Trophoblast cell (in vitro differentiated cells and primary cell): ENCODE results near the gene EIF2S2. TPM values are rescaled to one million over a fixed set of nuclear protein-coding genes. Genes with fewer than 3 reads are reported as not detected.
"Not testable (repeated sequence)": the region's sequence is repeated elsewhere in the genome, so short reads cannot be mapped to it uniquely, and the experiment has no call there.

Experiments used
- DNase-seq, 2 donors: peaks; one replicate each; pipeline ENCODE4 v3.0.0-alpha.2; 2016
- H2AFZ ChIP-seq: 2 replicates; pipeline ENCODE4 v1.6.1; 2013; ENCODE audit warnings: low read length, moderate library complexity, mild to moderate bottlenecking; ENCODE audit not compliant: insufficient read depth, poor library complexity
- H2AK5ac ChIP-seq: 2 replicates; pipeline ENCODE4 v1.6.1; 2013; ENCODE audit warnings: mild to moderate bottlenecking, low read length
- H2BK120ac ChIP-seq: 2 replicates; pipeline ENCODE4 v1.6.1; 2013; ENCODE audit warnings: low read length, mild to moderate bottlenecking, moderate library complexity; ENCODE audit not compliant: insufficient read depth, poor library complexity
- H2BK12ac ChIP-seq: 2 replicates; pipeline ENCODE4 v1.6.1; 2013; ENCODE audit warnings: mild to moderate bottlenecking, low read length, moderate library complexity
- H2BK5ac ChIP-seq: 2 replicates; pipeline ENCODE4 v1.6.1; 2013; ENCODE audit warnings: low read length, low read depth, moderate library complexity, mild to moderate bottlenecking; ENCODE audit not compliant: poor library complexity
- H3K14ac ChIP-seq: 2 replicates; pipeline ENCODE4 v1.6.1; 2013; ENCODE audit warnings: mild to moderate bottlenecking, low read length
- H3K18ac ChIP-seq: 2 replicates; pipeline ENCODE4 v1.6.1; 2013; ENCODE audit warnings: mild to moderate bottlenecking, low read length
- H3K23ac ChIP-seq: 2 replicates; pipeline ENCODE4 v1.6.1; 2013; ENCODE audit warnings: low read length
- H3K27ac ChIP-seq: 2 replicates; pipeline ENCODE4 v1.5.1; 2013; ENCODE audit warnings: low read depth, mild to moderate bottlenecking, inconsistent platforms, low read length, moderate library complexity
- H3K27me3 ChIP-seq: 2 replicates; pipeline ENCODE4 v1.6.1; 2013; ENCODE audit warnings: inconsistent platforms, mild to moderate bottlenecking, low read length, moderate library complexity; ENCODE audit not compliant: insufficient read depth
- H3K36me3 ChIP-seq, 2 experiments: 1 replicate in 1 of 2; 2 replicates in 1 of 2; pipeline ENCODE4 v1.6.1; 2013; ENCODE audit warnings: low read length in 2 of 2, mild to moderate bottlenecking in 2 of 2, moderate library complexity in 1 of 2; ENCODE audit not compliant: insufficient read depth in 2 of 2, control insufficient read depth in 1 of 2
- H3K4ac ChIP-seq: 2 replicates; pipeline ENCODE4 v1.6.1; 2013; ENCODE audit warnings: low read depth, mild to moderate bottlenecking, low read length, moderate library complexity
- H3K4me1 ChIP-seq, 2 experiments: 1 replicate in 1 of 2; 2 replicates in 1 of 2; pipeline ENCODE4 v1.6.1; 2013; ENCODE audit warnings: low read length in 2 of 2, mild to moderate bottlenecking in 2 of 2, moderate library complexity in 1 of 2; ENCODE audit not compliant: insufficient read depth in 2 of 2, control insufficient read depth in 1 of 2
- H3K4me2 ChIP-seq: 2 replicates; pipeline ENCODE4 v1.6.1; 2013; ENCODE audit warnings: inconsistent platforms, mild to moderate bottlenecking, low read length, moderate library complexity
- H3K4me3 ChIP-seq: 2 replicates; pipeline ENCODE4 v1.5.1; 2013; ENCODE audit warnings: mild to moderate bottlenecking, low read depth, low read length, inconsistent platforms
- H3K79me1 ChIP-seq: one replicate; pipeline ENCODE4 v1.6.1; 2013; ENCODE audit warnings: low read length
- H3K79me2 ChIP-seq: 2 replicates; pipeline ENCODE4 v1.6.1; 2013; ENCODE audit warnings: low read length, mild to moderate bottlenecking; ENCODE audit not compliant: control insufficient read depth, insufficient read depth, poor library complexity
- H3K9ac ChIP-seq: 2 replicates; pipeline ENCODE4 v1.6.1; 2013; ENCODE audit warnings: mild to moderate bottlenecking, low read length
- H3K9me3 ChIP-seq: 2 replicates; pipeline ENCODE4 v1.6.1; 2013; ENCODE audit warnings: low read depth, mild to moderate bottlenecking, control low read depth, inconsistent platforms, low read length; ENCODE audit not compliant: insufficient read depth
- H4K12ac ChIP-seq: 2 replicates; pipeline ENCODE4 v1.6.1; 2013; ENCODE audit warnings: low read depth, mild to moderate bottlenecking, low read length, moderate library complexity
- H4K8ac ChIP-seq: 2 replicates; pipeline ENCODE4 v1.6.1; 2013; ENCODE audit warnings: low read depth, mild to moderate bottlenecking, low read length, moderate library complexity
- H4K91ac ChIP-seq: one replicate; pipeline ENCODE4 v1.6.1; 2013; ENCODE audit warnings: low read depth, mild to moderate bottlenecking, low read length, moderate library complexity
- WGBS: extraction: QIAGEN DNeasy Blood & Tissue Kit; methylation state at CpG from one replicate; pipeline ENCODE4 v1.1.7; 2013; ENCODE audit warnings: missing lambda C conversion rate; ENCODE audit not compliant: insufficient read length, insufficient coverage; ENCODE audit errors: extremely low coverage; 5-methylcytosine and 5-hydroxymethylcytosine counted together
- polyA plus RNA-seq: library from polyadenylated mRNA; stranded (reverse); fragments of 200-250 nt; gene quantifications from 2 replicates; pipeline ENCODE4 v1.2.3, GENCODE V29; 2013

The EIF2S2 gene, protein sequence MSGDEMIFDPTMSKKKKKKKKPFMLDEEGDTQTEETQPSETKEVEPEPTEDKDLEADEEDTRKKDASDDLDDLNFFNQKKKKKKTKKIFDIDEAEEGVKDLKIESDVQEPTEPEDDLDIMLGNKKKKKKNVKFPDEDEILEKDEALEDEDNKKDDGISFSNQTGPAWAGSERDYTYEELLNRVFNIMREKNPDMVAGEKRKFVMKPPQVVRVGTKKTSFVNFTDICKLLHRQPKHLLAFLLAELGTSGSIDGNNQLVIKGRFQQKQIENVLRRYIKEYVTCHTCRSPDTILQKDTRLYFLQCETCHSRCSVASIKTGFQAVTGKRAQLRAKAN
- polyA plus RNA-seq: 216 and 219 TPM in 2 replicates

DNA sequence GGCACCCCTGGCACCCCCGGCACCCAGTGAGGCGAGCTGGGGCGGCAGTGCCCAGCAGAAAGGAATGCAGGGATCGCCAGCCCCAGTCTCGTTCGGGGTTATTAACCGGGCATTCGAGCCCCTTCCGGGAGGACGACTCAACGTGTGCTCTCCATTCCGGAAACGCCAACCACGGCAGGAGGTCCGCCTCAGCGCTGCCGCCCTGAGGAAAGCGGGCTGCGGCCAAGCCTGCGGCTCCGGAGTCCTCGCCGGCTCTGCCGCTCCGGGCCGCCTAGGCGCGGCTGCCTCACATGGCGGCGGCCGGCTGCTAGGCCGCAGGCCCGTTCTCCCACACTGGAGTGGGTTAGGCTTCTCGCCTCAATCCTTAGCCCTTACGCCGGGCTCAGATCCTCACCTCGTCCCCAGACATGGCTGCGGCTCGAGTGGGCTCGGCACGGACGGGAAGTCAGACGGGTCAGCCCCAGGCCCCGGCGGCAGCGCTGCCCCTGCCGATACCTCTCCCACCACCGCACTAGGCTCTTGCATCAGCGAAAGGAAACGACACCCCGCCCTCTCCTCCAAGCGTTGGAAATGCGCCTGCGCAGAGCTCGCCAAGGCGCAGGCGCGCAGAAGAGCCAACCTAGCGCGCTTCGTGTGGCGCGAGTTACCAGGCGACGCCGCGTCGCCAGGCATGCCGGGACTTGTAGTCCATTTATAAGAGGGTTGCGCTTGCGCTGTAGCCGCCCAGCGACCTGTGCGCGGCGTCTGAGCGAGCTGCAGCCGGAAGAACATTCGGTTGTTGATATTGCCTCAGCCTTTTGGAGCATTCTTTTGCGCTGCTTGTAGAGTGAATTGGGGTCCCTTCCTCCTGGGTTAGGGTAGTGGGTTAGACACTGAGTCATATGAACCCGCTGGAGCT is at the start of gene EIF2S2:
TSS of gene EIF2S2 (minus strand) at position 542 of the 898 bp plus-strand sequence. CDS start at position 409, 133 bp downstream.
- peak within 1 kb of the TSS; percentile 100 for H3K9ac ChIP-seq
- peak within 1 kb of the TSS; percentile 86 for H3K4me2 ChIP-seq
- peak within 1 kb of the TSS; percentile 96 for H4K8ac ChIP-seq
- no peaks in the 10 kb centered on the region for H3K9me3 ChIP-seq
- H3K36me3 ChIP-seq: peaks cover 3 to 4% of the 10 kb centered on the region in 2 experiments
- H3K4ac ChIP-seq: peak within 1 kb of the TSS; percentile 99
- peak within 1 kb of the TSS; percentile 99 for H4K12ac ChIP-seq
- peak; percentile 100 for DNase-seq
- H2AFZ ChIP-seq: peak within 1 kb of the TSS; percentile 91
- peak within 1 kb of the TSS; percentile 95 for H3K18ac ChIP-seq
- no peak within 1 kb of the TSS for H2BK12ac ChIP-seq
- H2BK5ac ChIP-seq: peak within 1 kb of the TSS; percentile 98
- H3K27me3 ChIP-seq: no peaks in the 10 kb centered on the region
- peaks cover 14% of the 10 kb centered on the region for H3K79me1 ChIP-seq
- H2BK120ac ChIP-seq: peak within 1 kb of the TSS; percentile 96
- peak within 1 kb of the TSS; percentile 99 for H4K91ac ChIP-seq
- peaks cover 22% of the 10 kb centered on the region for H3K79me2 ChIP-seq
- H3K14ac ChIP-seq: peak within 1 kb of the TSS; percentile 99
- peak within 1 kb of the TSS; percentile 51 for H2AK5ac ChIP-seq
- H3K27ac ChIP-seq: peak within 1 kb of the TSS; percentile 96
- H3K4me3 ChIP-seq: peak within 1 kb of the TSS; percentile 98
- no CpG with 5 or more reads among the region's 81 CpGs for WGBS
- peak within 1 kb of the TSS; percentile 22 for H3K23ac ChIP-seq
- peaks cover 0 to 5% of the 10 kb centered on the region in 2 experiments for H3K4me1 ChIP-seq

DNA sequence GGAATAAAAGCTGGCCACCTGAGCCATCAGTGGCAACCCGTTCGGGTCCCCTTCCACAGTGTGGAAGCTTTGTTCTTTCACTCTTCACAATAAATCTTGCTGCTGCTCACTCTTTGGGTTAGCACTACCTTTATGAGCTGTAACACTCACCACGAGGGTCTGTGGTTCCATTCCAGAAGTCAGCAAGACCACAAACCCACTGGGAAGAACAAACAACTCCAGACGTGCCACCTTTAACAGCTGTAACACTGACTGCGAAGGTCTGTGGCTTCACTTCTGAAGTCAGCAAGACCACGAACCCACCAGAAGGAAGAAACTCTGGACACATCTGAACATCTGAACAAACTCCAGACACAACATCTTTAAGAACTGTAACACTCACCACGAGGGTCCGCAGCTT is 45.7 kb upstream of the EIF2S2 start:
- H2BK120ac ChIP-seq, H3K4me2 ChIP-seq, H3K9ac ChIP-seq, H3K9me3 ChIP-seq, H3K36me3 ChIP-seq, H3K79me2 ChIP-seq, H2AFZ ChIP-seq, H4K12ac ChIP-seq, H3K18ac ChIP-seq, H3K27me3 ChIP-seq, H3K4ac ChIP-seq, DNase-seq, H3K4me1 ChIP-seq, H3K27ac ChIP-seq, H3K14ac ChIP-seq, H3K4me3 ChIP-seq, H2AK5ac ChIP-seq, H2BK5ac ChIP-seq, H2BK12ac ChIP-seq, H4K91ac ChIP-seq, H3K79me1 ChIP-seq, H3K23ac ChIP-seq, H4K8ac ChIP-seq: not testable (repeated sequence)
- WGBS: no CpG with 5 or more reads among the region's 8 CpGs

DNA sequence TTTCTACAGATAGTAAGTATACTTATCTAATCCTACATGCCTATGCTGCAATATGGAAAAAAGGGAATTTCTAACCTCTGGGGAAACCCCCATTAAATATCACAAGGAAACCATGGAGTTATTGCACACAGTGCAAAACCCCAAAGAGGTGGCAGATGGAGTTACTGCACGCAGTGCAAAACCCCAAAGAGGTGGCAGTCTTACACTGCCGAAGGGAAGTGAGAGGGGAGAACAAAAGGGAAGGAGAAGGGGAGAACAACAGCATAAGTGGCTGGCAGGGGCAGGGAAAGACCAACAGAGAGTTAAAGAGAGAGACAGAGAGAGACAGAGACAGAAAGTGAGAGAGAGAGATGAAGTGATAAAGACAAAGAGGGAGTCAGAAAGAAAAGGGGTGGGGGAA is 43.8 kb upstream of the EIF2S2 start:
- H4K12ac ChIP-seq: no peak overlapping the region
- H3K9ac ChIP-seq: no peak overlapping the region
- H3K4ac ChIP-seq: no peak overlapping the region
- H3K4me1 ChIP-seq: peaks cover 2 to 4% of the 10 kb centered on the region in 2 experiments
- H3K27me3 ChIP-seq: no peaks in the 10 kb centered on the region
- no peak overlapping the region for H4K8ac ChIP-seq
- no peak overlapping the region for H3K14ac ChIP-seq
- no peaks in the 10 kb centered on the region for H3K79me1 ChIP-seq
- no peak overlapping the region for H3K4me2 ChIP-seq
- H2BK120ac ChIP-seq: no peak overlapping the region
- H3K4me3 ChIP-seq: no peak overlapping the region
- no peaks in the 10 kb centered on the region for H3K79me2 ChIP-seq
- H4K91ac ChIP-seq: no peak overlapping the region
- H3K18ac ChIP-seq: no peak overlapping the region
- no CpG with 5 or more reads among the region's 2 CpGs for WGBS
- H2BK5ac ChIP-seq: no peak overlapping the region
- DNase-seq: peak in 1 of 2 donors; percentile 19
- H2AFZ ChIP-seq: no peak overlapping the region
- H2BK12ac ChIP-seq: no peak overlapping the region
- H3K23ac ChIP-seq: no peak overlapping the region
- peaks cover 2% of the 10 kb centered on the region for H3K9me3 ChIP-seq
- H3K27ac ChIP-seq: no peak overlapping the region
- H2AK5ac ChIP-seq: no peak overlapping the region
- no peaks in the 10 kb centered on the region for H3K36me3 ChIP-seq

DNA sequence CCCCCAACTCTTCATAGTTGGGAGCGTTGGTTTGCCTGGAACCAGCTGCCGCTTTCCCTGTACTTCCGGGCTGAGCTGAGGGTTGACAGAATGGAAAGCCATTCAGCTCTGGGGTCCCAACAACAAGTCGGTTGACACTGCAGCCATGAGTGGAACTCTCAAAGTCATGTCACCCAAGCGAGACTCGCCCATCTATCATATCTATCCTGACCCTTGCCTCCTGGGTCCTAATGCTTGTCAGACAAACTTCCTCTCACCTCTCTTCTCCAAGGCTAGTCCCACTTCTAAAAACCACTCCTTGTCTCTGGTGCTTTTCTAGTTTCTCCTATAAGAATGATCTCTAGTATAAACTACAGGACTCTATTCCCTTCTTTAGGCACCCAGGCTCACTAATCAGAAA is 41.1 kb upstream of the EIF2S2 start:
- not testable (repeated sequence) for H3K79me2 ChIP-seq, H3K27ac ChIP-seq, H3K79me1 ChIP-seq, H3K9ac ChIP-seq, H2BK5ac ChIP-seq, H3K23ac ChIP-seq, H2BK120ac ChIP-seq, H3K18ac ChIP-seq, H3K36me3 ChIP-seq, H3K4ac ChIP-seq, DNase-seq, H2AK5ac ChIP-seq, H3K4me2 ChIP-seq, H3K9me3 ChIP-seq, H2AFZ ChIP-seq, H4K12ac ChIP-seq, H3K27me3 ChIP-seq, H3K4me3 ChIP-seq, H3K4me1 ChIP-seq, H3K14ac ChIP-seq, H2BK12ac ChIP-seq, H4K91ac ChIP-seq, H4K8ac ChIP-seq
- WGBS: no CpG with 5 or more reads among the region's 6 CpGs
